ENCODE results near the gene CLMN.
"Not testable (repeated sequence)": the region's sequence is repeated elsewhere in the genome, so short reads cannot be mapped to it uniquely, and the experiment has no call there.

CLMN gene

DNA sequence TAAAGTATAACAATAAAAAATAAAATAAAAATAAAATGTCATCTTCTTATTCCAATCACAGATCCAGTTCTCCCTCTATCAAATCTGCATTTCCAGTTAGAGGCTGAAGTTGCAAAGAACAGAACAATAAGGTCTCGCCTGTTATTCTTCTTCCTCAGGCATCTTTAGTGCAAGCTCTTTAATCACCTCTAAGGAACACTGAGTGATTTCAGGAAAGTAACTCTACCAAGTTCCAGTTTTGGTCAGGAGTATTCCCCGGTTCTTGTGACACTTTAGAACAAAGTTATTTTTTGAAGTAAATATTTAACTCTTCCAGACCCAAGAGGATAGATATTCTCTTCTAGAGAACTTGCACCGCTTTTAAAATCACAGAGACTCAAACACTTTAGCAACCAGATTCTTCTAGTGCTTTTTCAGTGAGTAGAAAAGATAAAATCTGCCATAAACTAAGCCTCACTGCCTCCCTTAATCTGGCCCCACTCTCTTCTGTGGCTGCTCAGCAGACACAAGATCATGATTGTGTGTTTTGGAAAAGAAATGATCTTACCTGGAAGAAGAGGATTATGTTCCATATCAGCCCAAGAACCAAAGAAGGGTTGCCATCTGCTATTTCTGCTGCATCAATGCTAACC is 104.5 kb downstream of the CLMN start:
- DNase-seq = no peak

DNA sequence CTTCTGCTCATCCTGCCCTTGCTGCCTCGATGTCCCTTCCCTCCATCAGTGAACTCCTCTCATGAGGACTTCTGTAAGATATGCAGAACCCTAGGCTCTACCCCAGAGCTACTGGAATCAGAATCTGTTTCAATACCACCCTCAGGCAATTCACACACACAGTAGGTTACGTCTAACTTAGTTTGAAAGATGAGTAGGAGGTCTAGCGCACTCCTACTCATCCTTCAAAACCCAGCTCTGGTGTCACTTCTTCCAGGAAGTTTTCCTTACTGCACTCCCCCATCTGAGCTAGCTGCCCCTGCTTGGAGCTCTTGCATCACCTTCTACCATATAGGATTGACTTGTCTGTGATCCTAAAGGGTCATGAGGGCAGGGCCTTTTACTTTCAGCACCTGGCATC is 105.9 kb downstream of the CLMN start:
- no peak for DNase-seq

DNA sequence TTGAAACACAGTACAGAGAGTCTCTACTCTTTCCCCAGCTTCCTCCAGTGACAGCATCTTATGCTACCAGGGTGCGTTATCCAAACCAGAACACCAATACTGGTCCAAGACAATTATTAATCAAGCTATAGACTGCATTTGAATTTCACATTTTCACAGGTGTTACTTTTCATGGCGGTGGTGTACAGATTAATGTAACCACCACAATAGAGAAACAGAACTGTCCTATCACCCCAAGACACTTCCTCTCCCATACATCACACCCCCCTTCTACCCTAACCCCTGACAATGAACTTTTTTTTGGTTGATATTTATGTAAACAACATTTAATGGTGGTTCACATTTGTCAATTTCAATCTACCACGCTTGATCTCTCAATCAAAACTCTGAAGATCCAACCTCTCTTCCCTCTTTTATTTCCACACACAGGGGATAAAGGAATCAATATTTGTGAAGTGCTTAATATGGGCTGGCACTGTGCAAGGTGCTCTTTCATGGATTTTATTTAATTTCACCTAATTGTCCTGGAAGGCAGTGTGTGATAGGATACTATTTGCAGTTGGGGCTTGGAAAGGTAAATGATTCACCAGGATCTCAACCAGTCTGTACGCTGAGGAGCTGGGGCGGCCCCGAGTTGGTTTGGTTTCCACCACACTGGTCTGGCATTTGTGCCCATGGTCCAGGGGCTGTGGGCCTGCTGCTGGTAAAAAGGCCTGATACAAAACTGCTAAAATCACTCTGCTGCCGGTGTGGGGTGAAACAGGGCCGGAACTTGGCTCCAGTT is 107.8 kb downstream of the CLMN start:
- no peak for DNase-seq

DNA sequence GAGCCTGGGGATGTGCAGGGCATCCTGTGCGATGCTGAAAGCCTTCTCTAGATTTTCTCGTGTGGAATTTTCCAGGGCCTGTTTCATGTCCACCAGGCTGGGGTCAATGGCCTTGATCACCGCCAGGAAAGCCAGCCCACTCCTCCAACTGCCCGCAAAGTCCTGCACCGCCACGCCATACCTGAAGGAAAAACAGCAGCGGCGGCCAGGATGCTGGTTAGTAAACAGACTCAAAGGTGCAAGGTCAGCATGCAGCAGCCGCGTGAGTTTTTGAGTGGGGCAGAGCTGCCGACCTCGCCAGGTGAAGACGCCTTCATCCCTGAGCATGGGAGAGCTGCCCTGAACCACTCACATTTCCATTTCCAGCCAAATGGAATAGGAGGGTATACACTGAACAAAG is 109.0 kb downstream of the CLMN start:
- DNase-seq = no peak

DNA sequence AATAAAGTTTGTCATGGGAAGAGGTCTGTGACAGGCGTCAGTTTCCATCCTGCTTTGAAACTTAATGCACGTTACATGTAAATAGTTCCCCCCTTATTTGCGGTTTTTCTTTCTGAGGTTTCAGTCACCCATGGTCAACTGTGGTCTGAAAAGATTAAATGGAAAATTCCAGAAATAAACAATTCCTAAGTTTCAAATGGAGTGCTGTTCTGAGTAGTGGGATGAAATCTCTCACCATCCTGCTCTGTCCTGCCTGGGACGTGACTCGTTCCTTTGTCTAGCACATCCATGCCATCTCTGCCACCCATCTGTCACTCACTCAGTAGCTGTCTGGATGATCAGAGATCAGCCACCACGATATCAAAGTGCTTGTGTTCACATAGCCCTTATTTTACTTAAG is 111.1 kb downstream of the CLMN start:
- DNase-seq = no peak

DNA sequence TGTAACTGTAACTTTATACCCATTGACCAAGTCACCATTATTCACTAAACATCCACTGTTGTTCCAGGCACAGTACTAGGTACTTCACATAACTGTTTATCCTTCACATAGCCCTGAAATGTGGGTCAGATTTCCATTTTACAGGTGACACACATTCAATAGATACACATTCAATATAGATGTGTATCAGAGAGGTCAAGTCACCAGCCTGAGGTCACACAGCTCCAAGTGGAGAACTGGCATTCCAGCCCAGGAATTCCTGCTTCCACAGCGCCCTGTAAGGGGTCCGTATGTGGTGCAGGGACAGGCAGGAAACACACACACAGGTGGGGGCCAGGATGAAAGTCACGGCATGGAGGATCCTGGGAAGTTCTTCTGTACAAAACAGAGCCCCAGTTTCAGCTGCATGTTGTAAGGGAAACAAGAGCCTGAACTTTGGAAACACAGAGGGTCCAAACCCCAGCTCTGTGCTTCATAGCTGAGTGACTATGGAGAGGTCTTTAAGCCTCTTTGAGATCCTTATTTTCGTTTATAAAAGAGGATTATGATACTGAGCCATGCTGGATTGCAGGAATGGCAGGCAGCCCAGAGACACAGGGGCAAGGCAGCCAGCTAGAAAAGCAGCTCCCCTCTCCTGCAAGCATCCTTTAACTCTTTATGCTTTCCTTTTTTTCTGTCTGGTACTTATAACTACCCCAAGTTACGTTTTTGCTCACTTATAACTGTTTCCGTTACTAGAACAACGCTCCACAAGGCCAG is 112.1 kb downstream of the CLMN start:
- DNase-seq = no peak

DNA sequence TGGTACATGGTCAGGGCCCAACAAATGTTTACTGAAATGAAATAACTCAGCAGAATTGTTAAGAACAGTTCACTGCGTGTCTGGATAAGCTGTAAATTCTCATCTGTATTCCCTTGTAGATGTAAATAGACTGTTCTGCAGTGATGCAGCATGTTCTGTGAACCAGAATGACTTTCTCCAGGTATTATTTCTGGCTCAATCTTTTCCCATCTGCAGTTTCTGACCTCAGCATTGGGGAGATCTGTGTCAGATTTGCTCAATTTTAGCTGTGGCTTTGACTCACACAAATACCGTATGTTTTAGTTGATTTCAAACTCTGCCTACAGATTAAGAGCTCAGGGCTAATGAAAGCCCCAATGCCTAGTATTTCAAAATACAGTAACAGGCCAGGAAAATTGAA is 113.2 kb downstream of the CLMN start:
- DNase-seq = no peak

DNA sequence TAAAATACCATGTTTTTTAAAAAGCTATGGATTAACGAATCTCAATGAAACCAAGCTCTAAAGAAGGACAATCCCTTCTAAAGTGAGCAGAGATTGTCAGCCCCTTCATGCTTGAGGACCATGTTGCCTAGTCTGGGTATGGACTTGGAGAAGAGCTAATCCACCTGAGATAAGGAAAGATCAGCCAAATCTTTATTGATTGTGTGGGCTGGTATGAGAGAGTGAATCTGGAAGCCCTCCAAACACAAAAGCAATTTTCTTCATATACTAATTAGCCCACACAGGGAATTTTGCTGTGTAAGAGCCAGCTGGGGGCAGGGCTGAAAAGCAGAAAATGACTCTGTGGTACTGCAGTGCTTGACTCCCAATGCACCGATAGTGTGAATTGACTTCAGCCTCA is 115.0 kb downstream of the CLMN start:
- no peak for DNase-seq

DNA sequence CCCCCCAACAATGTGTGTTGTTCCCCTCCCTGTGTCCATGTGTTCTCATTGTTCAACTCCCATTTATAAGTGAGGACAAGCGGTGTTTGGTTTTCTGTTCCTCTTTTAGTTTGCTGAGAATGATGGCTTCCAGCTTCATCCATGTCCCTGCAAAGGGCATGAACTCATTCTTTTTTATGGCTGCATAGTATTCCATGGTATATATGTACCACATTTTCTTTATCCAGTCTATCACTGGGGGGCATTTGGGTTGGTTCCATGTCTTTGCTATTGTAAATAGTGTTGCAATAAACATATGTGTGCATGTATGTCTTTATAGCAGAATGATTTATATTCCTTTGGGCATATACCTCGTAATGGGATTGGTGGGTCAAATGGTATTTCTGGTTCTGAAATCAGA is 118.0 kb downstream of the CLMN start:
- not testable (repeated sequence) for DNase-seq

DNA sequence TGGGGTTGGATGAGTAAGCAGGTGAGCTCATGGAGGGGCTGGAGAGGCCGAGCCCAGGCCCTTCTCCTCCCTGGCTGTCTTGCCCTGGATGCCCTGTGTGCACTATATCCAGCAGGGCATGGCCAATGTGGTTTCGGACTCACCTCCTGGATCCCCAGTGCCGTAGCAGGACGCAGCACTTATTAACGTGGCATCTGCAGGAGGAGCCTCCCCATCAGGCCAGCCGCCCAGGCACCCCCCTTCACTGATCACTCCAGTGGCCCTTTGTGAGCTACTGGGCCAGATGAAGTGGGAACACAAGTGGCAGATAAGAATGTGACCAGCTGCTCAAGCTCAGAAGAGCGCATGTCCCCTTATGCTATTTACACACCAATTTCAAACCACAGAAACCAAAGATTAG is 119.3 kb downstream of the CLMN start:
- no peak for DNase-seq

DNA sequence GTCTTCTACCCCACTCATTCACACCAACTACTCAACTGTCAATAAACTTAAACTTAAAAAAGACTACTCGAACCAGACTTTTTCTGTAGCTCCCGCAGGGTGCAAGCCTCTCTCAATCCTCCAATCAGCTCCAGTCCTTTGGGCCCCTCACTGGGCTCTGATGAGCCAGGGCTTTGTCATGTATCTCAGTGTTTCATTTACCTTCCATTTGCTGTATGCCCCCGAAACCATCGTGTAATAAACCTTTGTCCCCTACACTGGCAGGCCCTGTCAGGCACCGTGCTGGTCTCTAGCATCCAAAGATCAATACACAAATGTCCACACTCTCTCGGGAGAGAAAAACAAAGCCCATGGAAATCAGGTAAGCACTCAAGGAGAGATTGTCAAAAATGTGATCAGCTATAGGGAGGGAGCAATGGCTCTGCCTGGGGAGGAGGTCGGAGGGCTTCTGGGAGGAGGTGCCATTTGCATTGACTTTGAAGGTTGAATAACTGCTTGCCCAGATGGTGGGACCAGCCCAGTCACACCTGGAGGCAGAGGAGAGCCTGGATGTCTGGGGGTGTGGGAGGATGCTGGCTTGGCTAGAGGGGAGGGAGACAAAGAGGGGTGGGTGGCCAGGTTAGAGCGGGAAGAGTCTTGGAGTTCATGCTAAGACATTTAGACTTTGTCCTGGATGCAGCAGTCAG is 120.3 kb downstream of the CLMN start:
- DNase-seq = no peak

DNA sequence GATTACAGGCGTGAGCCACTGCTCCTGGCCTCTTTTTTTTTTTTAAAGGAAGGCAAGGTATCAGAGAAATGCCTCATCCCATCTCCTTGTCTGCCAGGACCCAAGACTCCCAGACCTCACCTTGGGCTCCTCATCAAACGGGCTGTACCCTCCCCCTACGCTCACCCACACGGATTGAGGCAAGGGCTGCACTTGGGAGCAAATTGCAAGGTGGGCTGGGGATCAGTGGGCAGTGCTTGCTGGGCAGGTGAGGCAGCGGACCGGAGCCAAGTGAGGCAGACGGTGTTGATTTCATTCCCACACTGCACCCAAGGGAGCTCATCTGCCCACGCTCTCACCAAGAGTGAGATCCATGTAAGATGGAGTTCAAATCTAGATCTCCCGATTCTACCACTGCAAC is 121.4 kb downstream of the CLMN start:
- DNase-seq = no peak

DNA sequence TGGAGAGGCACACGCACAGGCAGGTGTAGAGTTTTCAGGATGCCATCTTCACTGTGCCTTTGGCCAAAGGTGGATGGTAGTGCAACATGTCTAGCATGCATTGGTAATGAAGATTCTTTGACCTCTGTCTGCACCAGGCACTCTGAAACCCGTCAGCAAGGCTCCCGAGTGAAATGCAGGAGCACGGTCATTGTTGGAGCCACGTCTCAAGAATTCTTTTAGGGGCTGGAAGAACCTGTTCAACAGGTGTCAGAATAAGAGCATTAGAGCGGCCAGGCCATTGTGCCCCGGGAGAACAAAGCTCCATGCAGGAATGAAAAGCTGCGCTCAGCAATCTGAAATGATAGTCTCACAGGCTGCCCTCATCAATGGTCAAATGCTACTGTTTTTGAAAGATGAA is 122.2 kb downstream of the CLMN start:
- DNase-seq = no peak

DNA sequence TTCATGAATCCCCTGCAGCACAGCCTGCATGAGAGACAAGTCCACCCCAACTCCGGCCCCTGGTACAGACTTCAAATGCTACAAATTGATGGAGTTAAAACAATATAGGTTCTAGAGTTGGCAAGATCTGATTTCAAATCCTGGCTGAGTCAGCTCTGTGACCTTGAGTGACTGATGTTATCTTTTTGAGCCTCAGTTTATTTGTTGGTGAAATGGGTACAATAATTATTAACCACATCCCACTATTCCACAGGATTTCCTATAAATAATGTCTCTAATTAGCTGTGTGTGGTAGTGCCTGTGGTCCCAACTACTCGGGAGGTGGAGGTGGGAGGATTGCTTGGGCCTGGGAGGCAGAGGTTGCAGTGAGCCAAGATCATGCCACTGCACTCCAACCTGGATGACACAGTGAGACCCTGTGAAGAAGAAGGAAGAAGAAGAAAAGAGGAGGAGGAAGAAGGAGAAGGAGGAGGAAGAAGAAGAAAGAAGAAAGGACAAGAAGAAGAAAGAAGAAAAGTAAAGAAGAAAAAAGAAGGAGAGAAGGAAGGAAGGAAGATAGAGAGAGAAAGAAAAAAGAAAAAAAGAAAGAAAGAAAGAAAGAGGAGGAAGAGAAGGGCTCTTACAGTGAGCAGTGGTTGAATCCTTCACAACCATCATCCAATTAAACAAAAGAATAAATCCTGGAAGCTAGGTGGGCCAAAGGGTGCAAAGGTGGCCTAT is 122.7 kb downstream of the CLMN start:
- no peak for DNase-seq

DNA sequence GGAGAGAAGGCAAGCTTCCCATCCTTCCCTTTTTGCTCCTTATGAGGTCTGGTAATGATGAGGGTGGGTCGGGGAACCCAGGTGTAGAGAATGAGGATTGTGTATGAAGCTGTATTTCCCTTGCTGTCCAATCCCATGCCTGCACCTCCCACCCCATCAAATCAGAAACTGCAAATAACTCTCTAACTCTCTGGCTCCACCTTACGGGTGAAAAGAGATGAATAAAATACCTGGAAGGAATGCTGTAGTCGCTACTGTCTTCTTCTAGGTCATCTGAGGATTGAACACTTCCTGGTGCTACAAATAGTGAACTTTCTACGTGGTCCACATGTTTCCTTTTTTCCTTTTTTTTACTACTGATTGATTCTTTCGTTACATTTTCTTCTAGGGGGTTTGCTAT is 123.4 kb downstream of the CLMN start:
- DNase-seq = no peak

DNA sequence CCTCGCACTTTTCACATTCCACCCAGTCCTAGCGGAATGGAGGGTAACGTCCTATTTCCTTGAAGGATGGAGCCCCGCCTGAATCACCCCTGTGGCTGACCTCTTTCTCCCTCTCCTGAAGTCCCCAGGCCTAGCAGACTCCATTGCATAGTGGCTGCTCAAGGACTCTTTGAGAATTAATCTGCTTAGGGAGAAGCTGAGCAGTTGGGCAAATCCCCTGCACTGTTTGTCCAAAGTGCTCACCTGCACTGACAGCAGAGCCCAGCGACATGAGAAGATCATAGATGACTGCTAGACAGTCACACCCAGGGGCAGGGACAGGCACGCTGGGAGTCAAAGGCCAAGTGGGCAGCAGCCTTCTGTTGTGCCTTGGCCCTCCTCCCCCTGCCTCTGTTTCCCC is 124.7 kb downstream of the CLMN start:
- no peak for DNase-seq

DNA sequence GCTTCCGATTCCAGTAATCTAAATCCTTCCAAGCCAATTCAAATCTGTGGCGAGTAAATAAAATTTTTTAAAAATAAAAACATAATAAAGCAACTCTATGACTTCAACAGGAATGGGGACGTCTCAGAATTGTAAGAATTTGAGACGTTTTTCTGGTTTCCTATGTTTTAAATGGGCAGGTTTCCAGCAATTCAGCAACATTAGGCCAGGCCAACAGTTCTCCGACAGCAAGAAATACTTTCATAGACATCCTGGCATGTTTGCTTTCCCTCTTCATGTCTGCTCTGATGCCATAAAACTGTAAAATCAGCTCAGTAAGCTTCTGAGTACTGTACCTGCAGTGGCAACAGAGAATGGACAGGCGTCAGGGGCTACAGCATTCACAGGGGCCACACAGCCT is 126.6 kb downstream of the CLMN start:
- no peak for DNase-seq

DNA sequence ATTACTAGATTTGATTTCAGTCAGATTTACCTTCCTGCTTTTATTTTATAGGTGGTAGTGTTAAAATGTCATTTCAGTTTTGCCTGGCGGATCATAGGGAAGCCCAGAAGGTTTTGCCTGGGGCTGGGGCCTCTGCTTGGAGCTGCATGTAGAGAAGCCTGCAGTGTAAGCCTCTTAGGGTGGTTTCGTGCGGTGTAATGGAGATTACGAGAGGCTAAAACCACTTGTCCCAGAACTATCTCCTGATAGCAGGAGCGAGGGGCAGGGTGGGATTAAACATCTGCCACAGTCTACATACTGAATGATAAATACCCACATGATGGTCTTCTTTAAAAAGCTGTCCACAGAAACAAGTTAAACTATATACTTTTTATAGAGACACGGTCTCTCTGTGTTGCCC is 127.4 kb downstream of the CLMN start:
- DNase-seq = no peak

DNA sequence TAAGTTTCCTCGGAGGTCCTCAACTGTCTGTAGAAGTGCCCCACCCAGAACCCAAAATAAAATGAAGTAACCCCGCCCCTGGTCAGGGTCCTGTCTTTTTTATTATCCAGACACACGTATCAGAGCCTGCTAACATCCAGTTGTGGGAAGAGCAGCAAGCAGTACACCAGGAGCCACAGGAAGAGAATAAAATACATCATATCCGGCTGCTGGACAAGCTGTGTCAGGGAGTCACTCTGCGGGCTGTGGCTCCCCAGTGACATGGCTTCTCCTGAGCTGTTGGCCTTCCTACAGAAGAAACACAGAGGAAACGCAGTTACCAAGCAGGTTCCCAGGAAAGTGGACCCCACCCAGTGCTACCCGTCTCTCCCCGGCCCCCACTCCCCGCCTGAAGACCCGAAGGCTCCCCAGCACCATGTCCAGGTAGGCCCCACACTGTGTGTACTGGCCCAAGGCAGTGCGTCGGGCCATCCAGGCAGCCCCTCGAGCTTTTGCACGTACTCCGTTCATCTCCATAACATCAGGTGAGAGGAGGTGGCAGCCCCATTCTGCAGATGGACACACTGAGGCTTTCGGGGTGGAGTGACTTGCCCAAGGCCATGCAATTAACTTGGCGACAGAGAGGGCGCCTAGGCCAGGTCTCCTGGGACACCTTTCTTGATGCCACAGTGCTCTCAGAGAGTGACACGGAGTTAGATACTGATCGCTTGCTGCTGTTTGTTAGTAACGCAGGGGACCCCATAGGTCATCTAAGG is 128.1 kb downstream of the CLMN start:
- DNase-seq = no peak

DNA sequence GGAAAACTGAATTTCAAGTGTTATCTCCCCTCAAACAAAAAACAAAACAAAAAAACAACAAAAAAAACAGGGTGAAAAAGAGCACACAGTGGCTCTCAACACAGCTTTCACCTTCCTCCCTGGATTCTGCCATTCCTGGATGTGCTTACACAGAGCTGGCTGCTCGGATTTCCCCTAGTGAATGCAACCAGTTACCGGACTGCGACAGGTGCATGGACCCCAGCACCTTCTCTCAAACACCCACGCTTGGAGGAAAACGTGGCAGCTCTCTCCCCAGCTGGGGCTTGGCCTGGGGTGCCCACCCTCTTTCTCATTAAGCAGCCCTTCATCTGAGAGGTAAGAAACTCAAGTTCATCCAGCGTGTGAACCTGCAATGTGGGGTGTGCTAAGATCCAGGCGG is 128.9 kb downstream of the CLMN start:
- no peak for DNase-seq

DNA sequence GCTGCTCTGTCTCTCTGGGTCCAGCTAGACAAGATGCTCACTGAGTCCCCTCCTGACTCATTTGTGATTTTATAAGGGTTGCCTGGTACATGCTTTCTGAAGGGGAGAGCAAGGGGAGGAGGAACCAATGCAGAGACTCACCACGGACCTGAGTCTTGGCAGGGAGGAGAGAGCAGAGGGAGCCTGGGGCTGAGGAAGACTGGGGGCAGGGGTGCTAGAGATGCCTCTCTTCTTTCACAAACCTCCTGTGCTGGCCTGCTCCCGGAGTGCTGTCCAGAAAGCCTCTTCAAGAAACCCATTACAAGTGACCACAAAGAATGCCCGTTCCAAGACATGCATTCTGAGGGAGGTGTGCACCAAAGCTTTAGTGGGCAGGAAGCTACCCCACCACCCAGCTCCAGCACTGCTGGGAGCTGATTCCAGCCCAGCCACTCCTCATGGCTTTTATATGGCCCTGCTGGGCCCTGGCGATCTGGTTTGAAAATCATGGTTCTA is 129.3 kb downstream of the CLMN start:
- DNase-seq = no peak
